A549 (cell line): ENCODE measurements around the gene PPP1R8. TPM values are rescaled to one million over a fixed set of nuclear protein-coding genes. Genes with fewer than 3 reads are reported as not detected.

ENCODE experiments used
- ATAC-seq, 2 experiments: fragments of 200-7000 bp in 1 of 2; fragments of >200 bp in 1 of 2; cut with Nextera tagmentation in 1 of 2; cut with Tn5 transposase in 1 of 2; 3 replicates each; pipeline versions ENCODE4 v1.8.0 to v1.9.1; 2018 to 2020; ENCODE audit warnings: mild to moderate bottlenecking in 1 of 2, moderate library complexity in 1 of 2
- CTCF ChIA-PET: fragments of 300-600 bp; sonication (Branson Sonifier 250); formaldehyde crosslinking; extraction: SDS; loops from one replicate; lab custom pipeline; 2021; ENCODE audit warnings: antibody characterized with exemption, inconsistent platforms; lab: Yijun Ruan, JAX
- POLR2A ChIA-PET: fragments of 350-600 bp; formaldehyde crosslinking; extraction: SDS; loops from one replicate; lab custom pipeline; 2021; ENCODE audit warnings: antibody characterized with exemption, inconsistent platforms; lab: Yijun Ruan, JAX
- DNase-seq, 2 experiments: peaks; one replicate each; pipeline versions ENCODE4 v3.0.0 to v3.0.0-alpha.2; 2011 to 2016; ENCODE audit warnings: low read depth in 1 of 2, low spot score in 1 of 2
- FAIRE-seq: peaks from 2 replicates; lab custom pipeline; 2011; peaks lifted over from hg19 to GRCh38; lab: Jason Lieb, UNC
- H3K27ac ChIP-seq, 2 experiments: fragments of >200 bp; sonication (Bioruptor Twin); formaldehyde crosslinking; 3 replicates each; pipeline ENCODE4 v1.5.1; 2016 to 2017
- H3K4me1 ChIP-seq: fragments of >200 bp; sonication (Bioruptor Twin); formaldehyde crosslinking; 3 replicates; pipeline ENCODE4 v1.6.1; 2016
- H3K4me2 ChIP-seq: fragments of >200 bp; sonication (Bioruptor Twin); formaldehyde crosslinking; 3 replicates; pipeline ENCODE4 v1.6.1; 2016
- H3K4me3 ChIP-seq: fragments of >200 bp; sonication (Bioruptor Twin); formaldehyde crosslinking; 3 replicates; pipeline ENCODE4 v1.5.1; 2016
- H3K9me3 ChIP-seq: fragments of >200 bp; sonication (Bioruptor Twin); formaldehyde crosslinking; 3 replicates; pipeline ENCODE4 v1.6.1; 2016
- EHMT2 ChIP-seq: fragments of 200-600 bp; sonication (generic); IDR thresholded peaks from 2 replicates; pipeline ENCODE4 v1.6.1; 2016; ENCODE audit warnings: antibody characterized with exemption, low read depth, mild to moderate bottlenecking, moderate library complexity
- FOXS1 ChIP-seq: fragments of 250-450 bp; sonication (Bioruptor Pico); IDR thresholded peaks from 2 replicates; pipeline ENCODE4 v1.5.0; 2020; ENCODE audit warnings: mild to moderate bottlenecking, moderate library complexity
- GATA3 ChIP-seq: IDR thresholded peaks from 2 replicates; pipeline ENCODE4 v1.6.1; 2012; ENCODE audit warnings: borderline replicate concordance
- HDAC2 ChIP-seq: fragments of 200-600 bp; sonication (generic); IDR thresholded peaks from 2 replicates; pipeline ENCODE4 v1.6.1; 2016
- HOXA7 ChIP-seq: fragments of 250-450 bp; sonication (Bioruptor Pico); IDR thresholded peaks from 2 replicates; pipeline ENCODE4 v1.5.0; 2020; ENCODE audit warnings: mild to moderate bottlenecking, moderate library complexity
- MAFK ChIP-seq: fragments of 450-650 bp; IDR thresholded peaks from 2 replicates; pipeline ENCODE4 v1.6.1; 2014; ENCODE audit not compliant: partially characterized antibody
- PHF8 ChIP-seq: fragments of 200-600 bp; sonication (generic); IDR thresholded peaks from 2 replicates; pipeline ENCODE4 v1.6.1; 2016; ENCODE audit warnings: low read depth, mild to moderate bottlenecking, antibody characterized with exemption, moderate library complexity, borderline replicate concordance
- RAD21 ChIP-seq, 2 experiments: fragments of >200 bp in 1 of 2; sonication (Bioruptor Twin) in 1 of 2; formaldehyde crosslinking in 1 of 2; IDR thresholded peaks in 1 of 2; conservative IDR thresholded peaks in 1 of 2; 2 replicates in 1 of 2; 3 replicates in 1 of 2; pipeline ENCODE4 v1.6.1; 2012 to 2018; ENCODE audit warnings: inconsistent platforms in 1 of 2
- RCOR1 ChIP-seq: fragments of 150-350 bp; IDR thresholded peaks from 2 replicates; pipeline ENCODE4 v1.6.1; 2014; ENCODE audit warnings: antibody characterized with exemption, low read length, low read depth
- RNF2 ChIP-seq: fragments of 200-600 bp; sonication (generic); IDR thresholded peaks from 2 replicates; pipeline ENCODE4 v1.6.1; 2016; ENCODE audit warnings: low read depth, mild to moderate bottlenecking, antibody characterized with exemption, moderate library complexity, borderline replicate concordance
- SMC3 ChIP-seq: fragments of >200 bp; sonication (Bioruptor Twin); formaldehyde crosslinking; IDR thresholded peaks from 3 replicates; pipeline ENCODE4 v1.6.1; 2018; ENCODE audit warnings: inconsistent platforms
- TFCP2L1 ChIP-seq: fragments of 250-450 bp; sonication (Bioruptor Pico); IDR thresholded peaks from 2 replicates; pipeline ENCODE4 v1.5.0; 2021; ENCODE audit warnings: mild to moderate bottlenecking
- TP53 ChIP-seq: fragments of 250-450 bp; sonication (Bioruptor Pico); IDR thresholded peaks from 2 replicates; pipeline ENCODE4 v1.5.0; 2021; ENCODE audit warnings: mild to moderate bottlenecking, moderate library complexity
- ZC3H11A ChIP-seq: fragments of 450-650 bp; IDR thresholded peaks from 2 replicates; pipeline ENCODE4 v1.6.1; 2014; ENCODE audit warnings: antibody characterized with exemption, mild to moderate bottlenecking
- ZFP36 ChIP-seq: fragments of 450-650 bp; IDR thresholded peaks from 2 replicates; pipeline ENCODE4 v1.6.1; 2014; ENCODE audit warnings: borderline replicate concordance; ENCODE audit not compliant: partially characterized antibody
- WGBS: methylation state at CpG from one replicate; pipeline ENCODE4 v1.1.6; 2017; ENCODE audit errors: missing lambda C conversion rate; 5-methylcytosine and 5-hydroxymethylcytosine counted together
- polyA plus RNA-seq, 4 experiments: library from polyadenylated mRNA; depleted of rRNA in 3 of 4; stranded (reverse); fragments of >200 nt; fragmentation: RNase III in 1 of 4; extraction: RNeasy Plus Mini Kit Qiagen cat#74134 plus additional on column Dnase treatment in 1 of 4; gene quantifications; 2 replicates in 3 of 4; 3 replicates in 1 of 4; pipeline ENCODE4 v1.2.3, GENCODE V29; 2011 to 2017
- TF ChIP-seq, protein P1 (sequence below): IDR thresholded peaks from 2 replicates; pipeline ENCODE4 v1.6.1; 2012
- TF ChIP-seq, protein P2 (sequence below): IDR thresholded peaks from 2 replicates; pipeline ENCODE4 v1.6.1; 2012; ENCODE audit warnings: low read depth, borderline replicate concordance
- TF ChIP-seq, protein P3 (sequence below): fragments of 250-450 bp; sonication (Bioruptor Pico); IDR thresholded peaks from 2 replicates; pipeline ENCODE4 v1.5.0; 2020; ENCODE audit warnings: low read depth, mild to moderate bottlenecking, moderate library complexity
- TF ChIP-seq, protein P4 (sequence below): IDR thresholded peaks from 2 replicates; pipeline ENCODE4 v1.6.1; 2012
- TF ChIP-seq, protein P5 (sequence below): fragments of 450-650 bp; IDR thresholded peaks from 2 replicates; pipeline ENCODE4 v1.6.1; 2014; ENCODE audit warnings: antibody characterized with exemption
- TF ChIP-seq, protein P6 (sequence below): fragments of >200 bp; sonication (Bioruptor Twin); formaldehyde crosslinking; IDR thresholded peaks from 3 replicates; pipeline ENCODE4 v1.6.1; 2016
- TF ChIP-seq, protein P7 (sequence below): fragments of >200 bp; sonication (Bioruptor Twin); formaldehyde crosslinking; IDR thresholded peaks from 3 replicates; pipeline ENCODE4 v1.5.1; 2016

PPP1R8 gene
- polyA plus RNA-seq, 2 of the 4 experiments (the other 2 are of a cell fraction), result 34.0 to 42.0 TPM

DNA sequence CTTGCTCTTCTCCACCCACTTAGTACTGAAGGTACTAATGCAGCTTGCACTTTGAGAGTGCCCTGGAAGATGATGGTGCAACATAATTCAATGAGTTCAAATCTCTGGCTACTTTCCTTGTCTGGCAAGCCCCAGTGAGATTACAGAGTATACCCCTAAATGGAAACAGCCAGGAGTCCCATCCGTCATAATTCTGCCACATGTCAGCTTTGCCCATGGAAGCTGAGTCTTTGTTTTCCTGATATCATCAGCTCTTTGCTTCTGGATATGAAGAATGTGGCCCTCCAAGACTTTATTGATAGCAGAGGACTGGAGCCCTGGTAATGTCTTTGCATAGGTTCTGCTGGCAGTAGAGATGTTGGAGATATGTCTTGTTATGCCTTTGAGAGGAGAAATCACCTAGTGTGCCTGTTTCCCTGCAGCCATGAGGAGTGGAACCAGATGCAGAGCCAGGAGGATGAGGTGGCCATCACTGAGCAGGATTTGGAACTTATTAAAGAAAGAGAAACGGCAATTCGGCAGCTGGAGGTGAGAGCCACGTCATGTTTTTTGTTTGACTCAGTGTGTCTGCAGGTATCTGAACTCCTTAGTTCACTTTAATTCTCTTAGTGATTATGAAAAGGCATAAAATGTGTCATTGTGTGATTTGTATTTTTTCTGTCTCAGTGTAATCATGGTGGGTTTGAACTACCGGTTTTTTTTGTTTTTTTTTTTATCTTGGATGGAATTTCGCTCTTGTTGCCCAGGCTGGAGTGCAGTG lies 18.7 kb upstream of the PPP1R8 start (continued):
- TF ChIP-seq HDAC2, result no peak
- TF ChIP-seq, protein P1, sequence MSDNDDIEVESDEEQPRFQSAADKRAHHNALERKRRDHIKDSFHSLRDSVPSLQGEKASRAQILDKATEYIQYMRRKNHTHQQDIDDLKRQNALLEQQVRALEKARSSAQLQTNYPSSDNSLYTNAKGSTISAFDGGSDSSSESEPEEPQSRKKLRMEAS, result no peak
- TF ChIP-seq, protein P2, sequence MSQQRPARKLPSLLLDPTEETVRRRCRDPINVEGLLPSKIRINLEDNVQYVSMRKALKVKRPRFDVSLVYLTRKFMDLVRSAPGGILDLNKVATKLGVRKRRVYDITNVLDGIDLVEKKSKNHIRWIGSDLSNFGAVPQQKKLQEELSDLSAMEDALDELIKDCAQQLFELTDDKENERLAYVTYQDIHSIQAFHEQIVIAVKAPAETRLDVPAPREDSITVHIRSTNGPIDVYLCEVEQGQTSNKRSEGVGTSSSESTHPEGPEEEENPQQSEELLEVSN, result no peak

DNA sequence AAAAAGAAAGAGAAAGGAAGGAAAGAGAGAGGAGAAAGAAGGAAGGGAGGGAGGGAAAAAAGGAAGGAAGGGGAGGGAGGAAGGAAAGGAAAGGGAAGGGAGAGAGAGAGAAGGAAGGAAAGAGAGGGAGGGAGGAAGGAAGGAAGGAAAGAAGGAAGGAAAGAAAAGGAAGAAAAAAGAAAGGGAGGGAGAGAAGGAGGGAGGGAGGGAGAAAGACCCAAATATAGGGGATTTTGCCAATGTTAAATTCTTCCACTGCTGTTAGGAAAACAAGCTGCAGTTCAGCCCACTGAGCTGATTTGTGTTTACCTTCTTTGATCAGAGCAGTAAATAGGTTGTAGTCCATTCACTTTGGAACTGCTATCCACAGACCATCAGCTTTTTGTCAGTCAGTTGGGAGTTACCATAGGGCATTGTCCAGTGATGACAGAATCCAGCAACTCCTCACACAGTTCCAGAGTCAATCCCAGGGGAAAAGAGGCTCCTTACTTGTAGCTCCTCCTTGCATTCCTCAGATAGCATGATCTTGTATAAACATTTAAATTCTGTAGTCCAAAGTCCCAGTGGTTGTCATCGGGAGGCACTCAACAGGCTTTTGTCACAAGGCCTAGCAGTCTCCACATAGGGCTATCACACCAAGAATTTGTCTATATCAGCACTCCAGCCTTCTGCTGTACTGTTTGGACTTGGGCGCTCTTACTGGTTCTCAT lies 13.5 kb upstream of the PPP1R8 start:
- Histone ChIP-seq H3K4me1 (peaks cover 17% of the 10 kb centered on the region), H3K4me3 (no peak overlapping the region), H3K9me3 (no peaks in the 10 kb centered on the region), H3K27ac (peak overlapping the region; percentile 52 to 72; a peak in 4 of 6 replicates), H3K4me2 (peak overlapping the region; percentile 64)
- FAIRE-seq (no peak), ATAC-seq (peak; percentile 77 to 86; a peak in 5 of 6 replicates), DNase-seq (peak in 1 of 2 experiments; percentile 76)
- TF ChIP-seq RCOR1 (no peak), MAFK (peak; percentile 47)
- 48% methylated on average over 2 of the region's 2 CpGs for WGBS
- ChIA-PET CTCF (no interaction called here), POLR2A (interaction anchor here (1.0 to 2.3 kb wide), 2 partner anchors 14 to 44 kb away, joined by 3 to 11 read pairs; partner anchors contain the start of genes PPP1R8 and STX12)

DNA sequence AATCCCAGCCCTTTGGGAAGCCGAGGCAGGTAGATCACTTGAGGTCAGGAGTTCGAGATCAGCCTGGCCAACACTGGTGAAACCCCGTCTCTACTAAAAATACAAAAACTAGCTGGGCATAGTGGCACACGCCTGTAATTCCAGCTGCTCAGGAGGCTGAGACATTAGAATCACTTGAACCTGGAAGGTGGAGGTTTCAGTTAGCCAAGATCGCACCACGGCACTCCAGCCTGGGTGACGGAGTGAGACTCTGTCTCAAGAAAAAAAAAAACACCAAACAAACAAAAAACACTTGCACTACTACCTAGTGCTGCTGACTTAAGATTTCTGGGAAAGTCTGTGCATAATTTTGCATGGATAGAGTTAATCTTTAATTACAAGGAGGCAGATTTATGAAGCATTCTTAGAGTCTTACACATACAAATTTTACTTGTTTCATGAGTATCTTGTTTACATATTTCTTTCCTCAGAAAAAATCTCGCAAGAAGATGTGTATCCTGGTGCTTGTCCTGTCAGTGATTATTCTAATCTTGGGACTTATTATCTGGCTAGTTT lies 8.7 kb upstream of the PPP1R8 start:
- POLR2A ChIA-PET, result no interaction called here
- no peak for FAIRE-seq

DNA sequence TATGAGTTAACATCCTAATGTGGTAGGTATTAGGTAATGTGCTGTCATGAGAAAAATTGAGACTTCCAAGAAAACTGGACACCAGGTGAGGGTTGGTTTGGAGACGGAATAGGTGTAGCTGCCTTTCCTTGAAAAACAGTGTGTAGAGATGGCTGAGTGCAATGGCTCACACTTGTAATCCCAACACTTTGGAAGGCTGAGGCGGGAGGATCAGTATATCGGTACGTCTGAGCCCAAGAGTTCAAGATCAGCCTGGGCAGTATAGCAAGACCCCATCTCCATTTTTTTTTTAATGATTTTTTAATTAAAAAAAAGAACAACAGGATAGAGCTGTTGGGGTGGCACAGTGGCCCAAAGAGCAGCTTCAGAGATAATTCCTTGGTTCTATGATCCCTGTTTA lies 6.8 kb upstream of the PPP1R8 start:
- H3K4me1 ChIP-seq, result no peaks in the 10 kb centered on the region
- H3K27ac ChIP-seq, result no peak overlapping the region
- FAIRE-seq, result no peak
- 98% methylated on average over 4 of the region's 4 CpGs for WGBS
- no peak for DNase-seq
- no peaks in the 10 kb centered on the region for H3K9me3 ChIP-seq
- no peak overlapping the region for H3K4me2 ChIP-seq
- ATAC-seq, result no peak
- ChIA-PET CTCF (interaction anchor here (1.4 kb wide), 1 partner anchor 154 kb away, joined by 3 read pairs; no protein-coding TSS in a partner anchor), POLR2A (no interaction called here)
- H3K4me3 ChIP-seq, result no peak overlapping the region
- TF ChIP-seq GATA3 (no peak), EHMT2 (no peak), RNF2 (no peak), PHF8 (no peak), SMC3 (no peak), TFCP2L1 (CRISPR knock-in tag) (no peak), RAD21 (conservative IDR thresholded peaks at IDR 0.05 in 1 of 2, IDR thresholded peaks at IDR 0.05 in 1 of 2) (no peak), HOXA7 (CRISPR knock-in tag) (no peak), FOXS1 (CRISPR knock-in tag) (no peak), ZFP36 (no peak)
- TF ChIP-seq, protein P2, result no peak
- TF ChIP-seq, protein P3, sequence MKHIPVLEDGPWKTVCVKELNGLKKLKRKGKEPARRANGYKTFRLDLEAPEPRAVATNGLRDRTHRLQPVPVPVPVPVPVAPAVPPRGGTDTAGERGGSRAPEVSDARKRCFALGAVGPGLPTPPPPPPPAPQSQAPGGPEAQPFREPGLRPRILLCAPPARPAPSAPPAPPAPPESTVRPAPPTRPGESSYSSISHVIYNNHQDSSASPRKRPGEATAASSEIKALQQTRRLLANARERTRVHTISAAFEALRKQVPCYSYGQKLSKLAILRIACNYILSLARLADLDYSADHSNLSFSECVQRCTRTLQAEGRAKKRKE, result no peak
- TF ChIP-seq, protein P4, sequence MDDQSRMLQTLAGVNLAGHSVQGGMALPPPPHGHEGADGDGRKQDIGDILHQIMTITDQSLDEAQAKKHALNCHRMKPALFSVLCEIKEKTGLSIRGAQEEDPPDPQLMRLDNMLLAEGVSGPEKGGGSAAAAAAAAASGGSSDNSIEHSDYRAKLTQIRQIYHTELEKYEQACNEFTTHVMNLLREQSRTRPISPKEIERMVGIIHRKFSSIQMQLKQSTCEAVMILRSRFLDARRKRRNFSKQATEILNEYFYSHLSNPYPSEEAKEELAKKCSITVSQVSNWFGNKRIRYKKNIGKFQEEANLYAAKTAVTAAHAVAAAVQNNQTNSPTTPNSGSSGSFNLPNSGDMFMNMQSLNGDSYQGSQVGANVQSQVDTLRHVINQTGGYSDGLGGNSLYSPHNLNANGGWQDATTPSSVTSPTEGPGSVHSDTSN, result no peak
- TF ChIP-seq, protein P5, sequence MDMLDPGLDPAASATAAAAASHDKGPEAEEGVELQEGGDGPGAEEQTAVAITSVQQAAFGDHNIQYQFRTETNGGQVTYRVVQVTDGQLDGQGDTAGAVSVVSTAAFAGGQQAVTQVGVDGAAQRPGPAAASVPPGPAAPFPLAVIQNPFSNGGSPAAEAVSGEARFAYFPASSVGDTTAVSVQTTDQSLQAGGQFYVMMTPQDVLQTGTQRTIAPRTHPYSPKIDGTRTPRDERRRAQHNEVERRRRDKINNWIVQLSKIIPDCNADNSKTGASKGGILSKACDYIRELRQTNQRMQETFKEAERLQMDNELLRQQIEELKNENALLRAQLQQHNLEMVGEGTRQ, result no peak
- TF ChIP-seq, protein P6, sequence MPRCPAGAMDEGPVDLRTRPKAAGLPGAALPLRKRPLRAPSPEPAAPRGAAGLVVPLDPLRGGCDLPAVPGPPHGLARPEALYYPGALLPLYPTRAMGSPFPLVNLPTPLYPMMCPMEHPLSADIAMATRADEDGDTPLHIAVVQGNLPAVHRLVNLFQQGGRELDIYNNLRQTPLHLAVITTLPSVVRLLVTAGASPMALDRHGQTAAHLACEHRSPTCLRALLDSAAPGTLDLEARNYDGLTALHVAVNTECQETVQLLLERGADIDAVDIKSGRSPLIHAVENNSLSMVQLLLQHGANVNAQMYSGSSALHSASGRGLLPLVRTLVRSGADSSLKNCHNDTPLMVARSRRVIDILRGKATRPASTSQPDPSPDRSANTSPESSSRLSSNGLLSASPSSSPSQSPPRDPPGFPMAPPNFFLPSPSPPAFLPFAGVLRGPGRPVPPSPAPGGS, result no peak
- TF ChIP-seq, protein P7, sequence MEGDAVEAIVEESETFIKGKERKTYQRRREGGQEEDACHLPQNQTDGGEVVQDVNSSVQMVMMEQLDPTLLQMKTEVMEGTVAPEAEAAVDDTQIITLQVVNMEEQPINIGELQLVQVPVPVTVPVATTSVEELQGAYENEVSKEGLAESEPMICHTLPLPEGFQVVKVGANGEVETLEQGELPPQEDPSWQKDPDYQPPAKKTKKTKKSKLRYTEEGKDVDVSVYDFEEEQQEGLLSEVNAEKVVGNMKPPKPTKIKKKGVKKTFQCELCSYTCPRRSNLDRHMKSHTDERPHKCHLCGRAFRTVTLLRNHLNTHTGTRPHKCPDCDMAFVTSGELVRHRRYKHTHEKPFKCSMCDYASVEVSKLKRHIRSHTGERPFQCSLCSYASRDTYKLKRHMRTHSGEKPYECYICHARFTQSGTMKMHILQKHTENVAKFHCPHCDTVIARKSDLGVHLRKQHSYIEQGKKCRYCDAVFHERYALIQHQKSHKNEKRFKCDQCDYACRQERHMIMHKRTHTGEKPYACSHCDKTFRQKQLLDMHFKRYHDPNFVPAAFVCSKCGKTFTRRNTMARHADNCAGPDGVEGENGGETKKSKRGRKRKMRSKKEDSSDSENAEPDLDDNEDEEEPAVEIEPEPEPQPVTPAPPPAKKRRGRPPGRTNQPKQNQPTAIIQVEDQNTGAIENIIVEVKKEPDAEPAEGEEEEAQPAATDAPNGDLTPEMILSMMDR, result no peak

More for the DNA sequence above, 8.7 kb upstream of the PPP1R8 start:
- TF ChIP-seq ZC3H11A (no peak), TP53 (no peak)
- WGBS, result 84% methylated on average over 8 of the region's 8 CpGs
- ATAC-seq, result no peak
- Histone ChIP-seq H3K4me1 (peaks cover 10% of the 10 kb centered on the region), H3K9me3 (no peaks in the 10 kb centered on the region), H3K4me3 (no peak overlapping the region), H3K4me2 (no peak overlapping the region), H3K27ac (no peak overlapping the region)
- CTCF ChIA-PET, result no interaction called here
- DNase-seq, result no peak
